ENCODE results near the gene SLC7A7.
"Not testable (repeated sequence)": the region's sequence is repeated elsewhere in the genome, so short reads cannot be mapped to it uniquely, and the experiment has no call there.

SLC7A7 gene

GRCh38 chr14:22757972-22758650, 57.1 kb downstream of the SLC7A7 start:
- DNase-seq (ENCODE audit: low read depth in 3 of 3): not testable (repeated sequence)

DNA sequence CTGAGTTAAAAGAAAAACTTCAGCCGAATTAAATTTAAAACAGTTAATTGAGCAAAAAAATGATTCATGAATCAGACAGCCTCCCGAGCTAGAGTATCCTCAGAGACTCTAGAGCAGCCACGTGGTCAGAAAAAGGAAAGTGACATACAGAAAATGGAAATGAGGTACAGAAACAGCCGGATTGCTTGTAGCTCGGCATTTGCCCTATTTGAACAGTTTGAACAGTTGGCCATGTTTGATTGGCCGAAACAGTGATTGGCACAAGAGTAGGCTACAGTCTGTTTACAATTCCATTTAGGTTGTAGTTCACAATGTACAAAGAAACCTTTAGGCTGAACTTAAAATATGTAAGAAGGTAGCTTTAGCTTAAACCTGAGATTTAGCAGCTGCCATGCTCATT, 61.6 kb downstream of the SLC7A7 start:
- no peak for DNase-seq (ENCODE audit: low read depth in 3 of 3)

GRCh38 chr14:22752422-22752821, 62.8 kb downstream of the SLC7A7 start:
- no peak for DNase-seq (ENCODE audit: low read depth in 3 of 3)

DNA sequence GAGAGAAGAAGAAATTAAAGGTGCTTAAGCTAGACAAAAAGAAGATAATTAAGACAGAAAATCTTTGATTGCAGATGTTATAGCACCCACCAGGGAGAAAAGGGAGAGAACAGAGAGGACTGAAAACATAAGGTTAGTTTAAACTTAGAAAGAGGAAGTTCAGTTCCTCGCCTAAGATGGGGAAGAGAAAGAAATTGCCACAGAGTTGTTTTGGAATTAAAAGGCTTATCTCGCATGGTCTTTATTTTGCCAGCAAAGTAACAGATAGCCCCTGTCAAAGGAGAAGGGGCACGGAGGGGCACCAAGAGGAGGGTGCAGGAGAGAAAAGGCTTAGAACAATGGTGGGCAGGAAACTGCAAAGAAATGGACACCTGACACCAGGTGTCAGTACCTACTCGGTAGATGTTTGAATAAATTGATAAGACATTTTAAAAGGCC, 66.6 kb downstream of the SLC7A7 start:
- no peak for DNase-seq (ENCODE audit: low read depth in 3 of 3)

GRCh38 chr14:22748206-22748605, 67.0 kb downstream of the SLC7A7 start:
- DNase-seq (ENCODE audit: low read depth in 3 of 3): no peak

- DNase-seq (ENCODE audit: low read depth in 3 of 3): no peak
Observed at GRCh38 chr14:22747769-22748168, 67.5 kb downstream of the SLC7A7 start.

GRCh38 chr14:22740020-22740419, 75.2 kb downstream of the SLC7A7 start:
- DNase-seq (ENCODE audit: low read depth in 3 of 3): no peak

- DNase-seq (ENCODE audit: low read depth in 3 of 3): no peak
Observed at GRCh38 chr14:22739423-22739822, 75.8 kb downstream of the SLC7A7 start.

GRCh38 chr14:22737052-22737451, 78.2 kb downstream of the SLC7A7 start:
- no peak for DNase-seq (ENCODE audit: low read depth in 3 of 3)

GRCh38 chr14:22736384-22736783, 78.9 kb downstream of the SLC7A7 start:
- DNase-seq (ENCODE audit: low read depth in 3 of 3): not testable (repeated sequence)

GRCh38 chr14:22735096-22735495, 80.1 kb downstream of the SLC7A7 start:
- DNase-seq (ENCODE audit: low read depth in 3 of 3): no peak

DNA sequence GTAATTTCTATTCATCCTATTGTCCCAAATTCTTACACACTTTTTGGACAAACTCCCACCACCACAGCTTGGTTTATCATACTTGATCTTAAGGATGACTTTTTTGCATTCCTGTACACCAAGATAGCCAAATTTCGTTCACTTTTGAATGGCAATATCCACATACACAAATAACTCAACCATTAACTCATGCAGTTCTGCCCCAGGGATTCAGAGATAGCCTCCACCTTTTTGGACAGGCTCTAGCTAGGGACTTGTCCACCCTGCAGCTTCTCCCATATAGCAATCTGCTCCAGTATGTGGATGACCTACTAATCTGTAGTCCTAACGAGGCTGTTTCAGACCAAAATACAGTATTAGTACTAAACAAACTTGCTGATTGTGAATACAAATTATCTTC, 81.4 kb downstream of the SLC7A7 start:
- no peak for DNase-seq (ENCODE audit: low read depth in 3 of 3)

- DNase-seq (ENCODE audit: low read depth in 3 of 3): not testable (repeated sequence)
Observed at GRCh38 chr14:22732062-22732461, 83.2 kb downstream of the SLC7A7 start.

DNA sequence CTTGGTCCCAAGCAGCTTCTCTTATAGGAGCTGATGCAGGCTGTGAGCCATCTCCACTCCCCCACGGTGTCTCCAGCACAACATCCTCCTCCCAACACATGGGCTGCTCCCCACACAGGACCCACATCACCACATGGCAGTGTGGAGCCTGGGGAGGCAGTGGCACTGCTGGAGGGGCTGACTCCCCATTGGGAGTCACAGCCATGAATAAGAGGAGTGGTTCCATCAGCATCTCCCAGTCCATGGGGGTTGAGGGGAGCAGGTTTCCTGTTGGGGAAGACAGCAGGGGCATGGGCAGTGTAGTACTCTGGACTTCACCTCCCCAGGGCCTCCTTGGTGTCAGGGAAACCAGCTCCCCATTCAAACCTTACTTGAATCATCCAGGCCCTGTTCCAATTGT, 89.2 kb downstream of the SLC7A7 start:
- no peak for DNase-seq (ENCODE audit: low read depth in 3 of 3)

- not testable (repeated sequence) for DNase-seq (ENCODE audit: low read depth in 3 of 3)
Observed at GRCh38 chr14:22725374-22725773, 89.9 kb downstream of the SLC7A7 start.

DNA sequence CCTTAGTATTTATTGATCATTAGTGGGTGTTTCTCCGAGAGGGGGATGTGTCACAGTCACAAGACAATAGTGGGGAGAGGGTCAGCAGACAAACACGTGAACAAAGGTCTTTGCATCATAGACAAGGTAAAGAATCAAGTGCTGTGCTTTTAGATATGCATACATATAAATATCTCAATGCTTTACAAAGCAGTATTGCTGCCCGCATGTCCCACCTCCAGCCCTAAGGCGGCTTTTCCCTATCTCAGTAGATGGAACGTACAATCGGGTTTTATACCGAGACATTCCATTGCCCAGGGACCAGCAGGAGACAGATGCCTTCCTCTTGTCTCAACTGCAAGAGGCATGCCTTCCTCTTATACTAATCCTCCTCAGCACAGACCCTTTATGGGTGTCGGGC, 90.4 kb downstream of the SLC7A7 start:
- DNase-seq (ENCODE audit: low read depth in 3 of 3): not testable (repeated sequence)

- no peak for DNase-seq (ENCODE audit: low read depth in 3 of 3)
Observed at GRCh38 chr14:22723815-22724214, 91.4 kb downstream of the SLC7A7 start.
